ENCODE data around the gene NPTN.

- TF ChIP-seq CTCF (conservative IDR thresholded peaks at IDR 0.05 in 1 of 2, IDR thresholded peaks at IDR 0.05 in 1 of 2; ENCODE audit: low read depth in 1 of 2, low read length in 2 of 2) (no peak), EZH2 (IDR thresholded peaks at IDR 0.05; ENCODE audit: low read length, missing control alignments) (no peak)
These were observed 854 bp upstream of the NPTN start for GRCh38 chr15:73633991-73634495.
